Thoracic aorta (tissue), 2 donors: ENCODE data around the gene OBI1. TPM values are rescaled to one million over a fixed set of nuclear protein-coding genes. Genes with fewer than 3 reads are reported as not detected.

Source experiments
- ATAC-seq: fragments of 150-250 bp; one replicate; pipeline ENCODE4 v1.8.0; 2017; ENCODE audit warnings: low read depth; ENCODE audit not compliant: insufficient number of reproducible peaks, low FRiP score
- DNase-seq: peaks from one replicate; pipeline ENCODE4 v3.0.0-alpha.2; 2020; ENCODE audit warnings: low spot score
- H3K27ac ChIP-seq, 2 donors: fragments of 200-600 bp; sonication (generic); 1 replicate in 1 of 2; 2 replicates in 1 of 2; pipeline ENCODE4 v1.5.1; 2016; ENCODE audit warnings: mild to moderate bottlenecking in 2 of 2, moderate library complexity in 2 of 2
- H3K27me3 ChIP-seq: fragments of 200-600 bp; sonication (generic); replicated peaks from 2 replicates; pipeline ENCODE4 v1.6.0; 2016; ENCODE audit warnings: mild to moderate bottlenecking; ENCODE audit not compliant: insufficient read depth
- H3K36me3 ChIP-seq: fragments of 200-600 bp; sonication (generic); one replicate; pipeline ENCODE4 v1.5.1; 2016
- H3K4me1 ChIP-seq, 2 donors: fragments of 200-600 bp; sonication (generic); 1 replicate in 1 of 2; 2 replicates in 1 of 2; pipeline versions ENCODE4 v1.5.1 to v1.6.0; 2016; ENCODE audit warnings: low read depth in 2 of 2, mild to moderate bottlenecking in 1 of 2; ENCODE audit not compliant: control insufficient read depth in 1 of 2
- H3K4me3 ChIP-seq: fragments of 200-600 bp; sonication (generic); 2 replicates; pipeline ENCODE4 v1.5.1; 2016; ENCODE audit warnings: mild to moderate bottlenecking
- H3K9me3 ChIP-seq: fragments of 200-600 bp; sonication (generic); 2 replicates; pipeline ENCODE4 v1.5.1; 2016
- CTCF ChIP-seq: fragments of 200-600 bp; sonication (generic); IDR thresholded peaks from one replicate; pipeline ENCODE4 v1.5.1; 2019; ENCODE audit warnings: antibody characterized with exemption
- total RNA-seq, 2 donors: library from RNA; depleted of rRNA; stranded (reverse); fragments of >200 nt; gene quantifications; one replicate each; pipeline versions ENCODE4 v1.1.0 to v1.2.3, GENCODE V29; 2016

Gene OBI1
- total RNA-seq, 2 donors from 2014 or later: 9.3 to 10.2 TPM

GRCh38 chr13:78631077-78631476 lies 27.9 kb downstream of the OBI1 start:
- no peak for ATAC-seq
- H3K36me3 ChIP-seq: peaks cover 24% of the 10 kb centered on the region
- TF ChIP-seq CTCF: no peak

GRCh38 chr13:78630511-78630910 lies 28.4 kb downstream of the OBI1 start:
- Histone ChIP-seq H3K36me3 (peaks cover 24% of the 10 kb centered on the region), H3K27me3 (no peaks in the 10 kb centered on the region), H3K9me3 (no peaks in the 10 kb centered on the region), H3K27ac (no peak overlapping the region), H3K4me1 (no peaks in the 10 kb centered on the region), H3K4me3 (no peak overlapping the region)
- DNase-seq (no peak), ATAC-seq (no peak)
- TF ChIP-seq CTCF: no peak

More at GRCh38 chr13:78631077-78631476, 27.9 kb downstream of the OBI1 start:
- no peaks in the 10 kb centered on the region for H3K4me1 ChIP-seq
- no peaks in the 10 kb centered on the region for H3K27me3 ChIP-seq
- no peak for DNase-seq
- H3K27ac ChIP-seq: no peak overlapping the region
- H3K4me3 ChIP-seq: no peak overlapping the region
- H3K9me3 ChIP-seq: no peaks in the 10 kb centered on the region

GRCh38 chr13:78625384-78625783 lies 33.6 kb downstream of the OBI1 start:
- no peak for ATAC-seq
- H3K36me3 ChIP-seq: peaks cover 7% of the 10 kb centered on the region
- no peak overlapping the region for H3K4me3 ChIP-seq
- H3K27me3 ChIP-seq: no peaks in the 10 kb centered on the region
- H3K27ac ChIP-seq: no peak overlapping the region
- no peaks in the 10 kb centered on the region for H3K9me3 ChIP-seq
- DNase-seq: no peak
- H3K4me1 ChIP-seq: no peaks in the 10 kb centered on the region
- no peak for TF ChIP-seq CTCF

GRCh38 chr13:78623132-78623531 lies 35.8 kb downstream of the OBI1 start:
- Histone ChIP-seq H3K36me3 (peaks cover 4% of the 10 kb centered on the region), H3K27me3 (no peaks in the 10 kb centered on the region), H3K9me3 (no peaks in the 10 kb centered on the region), H3K4me3 (no peak overlapping the region), H3K27ac (no peak overlapping the region), H3K4me1 (no peaks in the 10 kb centered on the region)
- no peak for TF ChIP-seq CTCF
- ATAC-seq: no peak
- no peak for DNase-seq

- Histone ChIP-seq H3K4me3 (no peak overlapping the region), H3K27me3 (no peaks in the 10 kb centered on the region), H3K9me3 (no peaks in the 10 kb centered on the region), H3K4me1 (no peaks in the 10 kb centered on the region), H3K36me3 (peaks cover 10% of the 10 kb centered on the region), H3K27ac (no peak overlapping the region)
- ATAC-seq: no peak
- no peak for TF ChIP-seq CTCF
- DNase-seq: no peak
These were observed 38.0 kb downstream of the OBI1 start for GRCh38 chr13:78620936-78621470.
